GM19025 (cell line): Measurements from ENCODE around the gene ABTB2.
"Not testable (repeated sequence)": the region's sequence is repeated elsewhere in the genome, so short reads cannot be mapped to it uniquely, and the experiment has no call there.

Experiments
- ATAC-seq: cut with Tn5 transposase; IDR thresholded peaks from one replicate; pipeline ENCODE4 v1.9.1; 2021; ENCODE audit warnings: mild to moderate bottlenecking, low read depth, moderate library complexity; ENCODE audit not compliant: unreplicated experiment

The ABTB2 gene

DNA sequence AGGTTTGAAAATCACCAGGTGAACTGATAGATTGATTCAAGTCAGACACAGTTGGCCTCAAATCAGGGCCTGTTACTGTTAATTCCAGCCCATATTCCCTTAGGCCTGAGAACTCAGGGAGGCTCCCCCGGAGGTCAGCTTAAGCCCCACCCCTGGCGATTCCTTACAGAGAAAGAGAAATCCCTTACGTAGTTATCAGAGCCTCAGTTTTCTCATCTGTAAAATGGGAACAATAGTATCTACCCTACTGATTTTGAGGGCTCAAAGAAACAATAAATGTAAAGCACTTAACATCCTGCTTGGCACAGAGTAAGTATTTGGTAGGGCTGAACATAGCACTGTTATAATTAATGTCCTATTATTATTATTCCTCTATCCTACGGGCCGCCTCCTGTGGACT lies 158.3 kb downstream of the ABTB2 start:
- no peak for ATAC-seq

- no peak for ATAC-seq
Measured at GRCh38 chr11:34198523-34198922, 159.3 kb downstream of the ABTB2 start.

- ATAC-seq, result no peak
Measured at GRCh38 chr11:34197256-34197655, 160.6 kb downstream of the ABTB2 start.

- ATAC-seq, result no peak
Measured at GRCh38 chr11:34194576-34195335, 163.1 kb downstream of the ABTB2 start.

- no peak for ATAC-seq
Measured at GRCh38 chr11:34192481-34193401, 165.1 kb downstream of the ABTB2 start.

GRCh38 chr11:34191578-34191977 lies 166.2 kb downstream of the ABTB2 start:
- no peak for ATAC-seq

GRCh38 chr11:34190192-34191139 lies 167.3 kb downstream of the ABTB2 start:
- ATAC-seq, result no peak

- no peak for ATAC-seq
Measured at GRCh38 chr11:34189191-34189590, 168.6 kb downstream of the ABTB2 start.

DNA sequence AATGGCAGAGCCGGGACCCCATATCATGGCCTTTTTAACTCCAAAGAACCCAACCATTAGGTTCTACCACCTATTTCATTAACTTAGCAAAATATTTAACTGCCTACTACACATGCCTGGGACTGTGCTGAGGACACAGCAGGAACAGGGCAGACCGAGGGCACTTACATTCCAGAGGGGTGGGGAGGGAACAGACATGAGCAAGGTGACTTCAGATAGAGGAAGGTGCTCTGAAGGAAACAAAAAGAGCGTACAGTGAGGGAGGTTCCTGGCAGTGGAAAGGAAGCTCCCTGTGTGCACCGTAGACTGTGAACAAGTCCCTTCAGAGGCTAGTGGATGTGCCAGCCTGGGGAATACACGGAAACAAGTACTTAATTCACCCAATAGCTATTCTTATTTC lies 169.6 kb downstream of the ABTB2 start:
- no peak for ATAC-seq

- ATAC-seq, result no peak
Measured at GRCh38 chr11:34185926-34186841, 171.6 kb downstream of the ABTB2 start.

- no peak for ATAC-seq
Measured at GRCh38 chr11:34184505-34185015, 173.2 kb downstream of the ABTB2 start.

DNA sequence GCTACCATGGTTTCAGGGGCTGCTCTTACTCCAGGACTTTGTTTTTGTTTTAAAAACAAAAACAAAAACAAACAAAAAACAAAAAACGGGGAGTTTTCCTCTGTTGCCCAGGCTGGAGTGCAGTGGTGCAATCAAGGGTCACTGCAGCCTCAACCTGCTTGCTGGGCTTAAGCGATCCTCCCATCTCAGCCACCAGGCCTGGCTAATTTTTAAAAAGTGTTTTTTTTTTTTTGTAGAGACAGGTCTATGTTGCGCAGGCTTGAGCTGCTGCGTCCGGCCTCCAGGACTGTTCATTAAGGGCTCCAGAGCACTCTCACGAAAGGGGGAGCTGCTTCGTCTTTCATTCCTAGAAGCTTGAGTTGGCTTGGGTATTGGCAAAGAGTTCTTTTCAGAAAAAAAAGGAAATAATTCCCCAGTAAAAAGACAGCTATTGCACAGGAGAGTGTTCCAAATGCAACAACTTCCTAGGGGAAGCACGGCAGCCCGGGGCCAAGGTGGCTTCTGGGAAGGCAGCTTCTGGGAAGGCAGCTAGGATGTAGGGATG lies 173.9 kb downstream of the ABTB2 start:
- ATAC-seq, result no peak

DNA sequence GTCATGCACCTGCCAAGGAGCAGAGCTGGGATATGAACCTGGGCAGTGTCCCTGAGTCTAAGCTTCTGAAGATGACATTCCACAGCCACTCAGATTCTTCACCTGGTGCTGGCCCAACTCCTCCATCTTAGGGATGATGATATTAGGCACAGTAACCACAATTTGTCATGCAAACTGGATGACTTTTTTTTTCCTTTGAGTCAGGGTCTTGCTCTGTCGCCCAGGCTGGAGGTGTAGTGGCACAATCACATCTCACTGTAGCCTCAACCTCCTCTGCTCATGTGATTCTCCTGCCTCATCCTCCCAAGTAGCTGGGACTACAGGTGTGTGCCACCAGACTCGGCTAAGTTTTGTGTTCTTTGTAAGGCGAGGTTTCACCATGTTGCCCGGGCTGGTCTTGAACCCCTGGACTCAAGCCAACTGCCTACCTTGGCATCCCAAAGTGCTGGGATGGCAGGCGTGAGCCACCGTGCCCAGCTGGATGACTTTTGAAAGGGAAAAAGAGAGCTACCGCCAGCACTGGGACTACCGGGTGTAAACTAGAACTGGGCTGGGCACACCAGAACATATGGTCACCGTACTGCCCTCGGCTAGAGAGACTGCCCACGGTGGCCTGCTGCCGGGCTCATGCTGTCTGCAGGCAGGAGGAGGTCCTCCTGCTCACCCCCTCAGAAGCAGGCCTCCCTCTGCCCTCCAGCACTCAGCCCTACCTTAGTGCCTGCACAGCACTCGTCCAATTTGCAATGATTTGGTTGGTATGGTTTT lies 174.7 kb downstream of the ABTB2 start:
- ATAC-seq, result no peak

GRCh38 chr11:34182425-34182824 lies 175.4 kb downstream of the ABTB2 start:
- no peak for ATAC-seq

DNA sequence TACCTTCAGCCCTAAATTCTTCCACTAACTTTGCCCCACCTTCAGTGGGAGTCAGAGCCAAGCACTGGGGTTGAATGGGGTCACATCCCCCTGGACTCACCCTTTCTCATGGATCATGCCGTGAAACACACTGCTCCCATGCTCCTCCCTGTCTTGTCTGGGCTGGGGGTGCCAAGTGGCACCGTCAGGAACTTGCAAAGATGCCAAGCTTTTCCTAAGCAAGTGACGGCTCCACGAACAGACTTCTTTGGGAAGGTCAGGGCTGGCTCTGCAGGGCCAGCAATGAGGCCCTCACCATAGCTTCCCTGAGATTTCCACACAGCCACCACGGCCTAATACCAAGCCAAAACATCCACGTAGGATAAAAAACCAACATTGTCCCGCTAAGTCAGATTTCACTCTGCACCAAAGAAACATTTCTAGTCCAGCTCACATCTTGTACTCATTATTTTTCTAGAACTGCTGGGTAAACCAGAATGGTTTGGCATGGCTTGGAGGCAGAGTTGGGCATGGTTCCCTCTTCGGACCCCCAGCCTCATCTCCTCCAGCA lies 175.9 kb downstream of the ABTB2 start:
- ATAC-seq, result no peak

DNA sequence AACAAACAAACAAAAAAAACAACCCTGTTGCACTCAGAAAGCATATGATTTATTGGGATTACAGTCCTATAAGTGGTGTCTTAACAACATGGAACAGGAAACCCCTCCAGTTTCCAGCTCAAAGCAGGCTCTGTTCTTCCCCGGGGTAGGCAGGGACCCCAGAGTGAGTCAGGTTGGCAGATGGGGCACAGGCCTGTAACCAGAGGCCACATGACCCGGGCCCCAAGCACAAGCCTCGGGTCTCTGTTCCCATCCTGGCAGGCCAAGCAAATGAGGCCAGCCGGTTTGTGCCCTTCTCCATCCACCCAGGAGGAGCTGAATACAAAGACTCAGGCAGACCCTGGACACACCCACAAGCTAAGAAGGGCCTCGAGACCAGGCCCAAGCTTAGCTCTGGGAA lies 176.6 kb downstream of the ABTB2 start:
- no peak for ATAC-seq

DNA sequence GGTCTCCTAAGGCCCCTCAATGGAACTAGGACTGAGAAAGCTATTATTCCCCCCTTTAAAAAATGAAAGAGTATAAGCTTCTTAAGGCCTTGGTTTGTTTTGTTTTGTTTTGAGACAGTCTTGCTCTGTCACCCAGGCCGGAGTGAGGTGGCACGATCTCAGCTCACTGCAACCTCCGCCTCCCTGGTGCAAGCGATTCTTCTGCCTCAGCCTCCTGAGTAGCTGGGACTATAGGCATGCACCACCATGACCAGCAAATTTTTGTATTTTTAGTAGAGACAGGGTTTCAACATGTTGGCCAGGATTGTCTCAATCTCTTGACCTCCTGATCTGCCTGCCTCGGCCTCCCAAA lies 177.0 kb downstream of the ABTB2 start:
- ATAC-seq, result not testable (repeated sequence)
